H9 (cell line): Measurements from ENCODE around the gene SIN3B. TPM values are rescaled to one million over a fixed set of nuclear protein-coding genes. Genes with fewer than 3 reads are reported as not detected.

ENCODE experiments used
- DNase-seq: peaks from one replicate; pipeline ENCODE4 v3.0.0-alpha.2; 2017
- H2AFZ ChIP-seq: one replicate; pipeline ENCODE4 v1.6.1; 2013; ENCODE audit warnings: mild to moderate bottlenecking, low read length, control low read depth, moderate library complexity
- H2AK5ac ChIP-seq: 2 replicates; pipeline ENCODE4 v1.6.1; 2013; ENCODE audit warnings: low read length, control low read depth, mixed read lengths; ENCODE audit not compliant: insufficient read length
- H2BK120ac ChIP-seq: one replicate; pipeline ENCODE4 v1.6.1; 2013; ENCODE audit warnings: low read depth, mild to moderate bottlenecking, low read length, control low read depth, inconsistent platforms; ENCODE audit not compliant: poor library complexity, severe bottlenecking
- H2BK12ac ChIP-seq: 2 replicates; pipeline ENCODE4 v1.6.1; 2013; ENCODE audit warnings: low read length, control low read depth, mixed read lengths, low read depth; ENCODE audit not compliant: insufficient read length
- H2BK15ac ChIP-seq: 2 replicates; pipeline ENCODE4 v1.6.1; 2013; ENCODE audit warnings: low read depth, low read length, control low read depth
- H2BK20ac ChIP-seq: one replicate; pipeline ENCODE4 v1.6.1; 2013; ENCODE audit warnings: low read depth, mild to moderate bottlenecking, low read length, control low read depth, inconsistent platforms; ENCODE audit not compliant: poor library complexity, severe bottlenecking
- H2BK5ac ChIP-seq: 2 replicates; pipeline ENCODE4 v1.6.1; 2013; ENCODE audit warnings: low read length, control low read depth, mixed read lengths; ENCODE audit not compliant: insufficient read length
- H3K14ac ChIP-seq: 2 replicates; pipeline ENCODE4 v1.6.1; 2013; ENCODE audit warnings: low read length, control low read depth; ENCODE audit not compliant: insufficient read depth
- H3K18ac ChIP-seq: 2 replicates; pipeline ENCODE4 v1.6.1; 2013; ENCODE audit warnings: low read depth, mild to moderate bottlenecking, mixed read lengths, low read length, control low read depth; ENCODE audit not compliant: insufficient read length
- H3K23ac ChIP-seq: 2 replicates; pipeline ENCODE4 v1.6.1; 2013; ENCODE audit warnings: low read length, control low read depth, mixed read lengths, low read depth; ENCODE audit not compliant: insufficient read length
- H3K23me2 ChIP-seq: 2 replicates; pipeline ENCODE4 v1.6.1; 2013; ENCODE audit warnings: low read depth, mild to moderate bottlenecking, mixed read lengths, low read length, control low read depth; ENCODE audit not compliant: insufficient read length, poor library complexity, severe bottlenecking
- H3K27ac ChIP-seq: 2 replicates; pipeline ENCODE4 v1.5.1; 2013; ENCODE audit warnings: low read length, control low read depth, mixed read lengths, low read depth; ENCODE audit not compliant: insufficient read length
- H3K27me3 ChIP-seq: 2 replicates; pipeline ENCODE4 v1.6.1; 2013; ENCODE audit warnings: low read length, control low read depth, inconsistent platforms; ENCODE audit not compliant: insufficient read depth
- H3K4ac ChIP-seq: 2 replicates; pipeline ENCODE4 v1.6.1; 2013; ENCODE audit warnings: low read depth, mild to moderate bottlenecking, control low read depth, inconsistent platforms, low read length, moderate library complexity
- H3K4me1 ChIP-seq: 2 replicates; pipeline ENCODE4 v1.6.1; 2013; ENCODE audit warnings: low read length, control low read depth, inconsistent platforms; ENCODE audit not compliant: insufficient read depth
- H3K4me2 ChIP-seq: 2 replicates; pipeline ENCODE4 v1.6.1; 2013; ENCODE audit warnings: low read length, control low read depth, mixed read lengths; ENCODE audit not compliant: insufficient read length, insufficient read depth
- H3K56ac ChIP-seq: 2 replicates; pipeline ENCODE4 v1.6.1; 2013; ENCODE audit warnings: low read depth, mild to moderate bottlenecking, mixed read lengths, low read length, control low read depth; ENCODE audit not compliant: insufficient read length
- H3K79me1 ChIP-seq: 2 replicates; pipeline ENCODE4 v1.6.1; 2013; ENCODE audit warnings: low read depth, mild to moderate bottlenecking, moderate library complexity, low read length, control low read depth, inconsistent platforms; ENCODE audit not compliant: insufficient read depth, poor library complexity, severe bottlenecking
- H3K79me2 ChIP-seq: 2 replicates; pipeline ENCODE4 v1.6.1; 2013; ENCODE audit warnings: low read length, control low read depth, inconsistent platforms; ENCODE audit not compliant: insufficient read depth
- H3K9ac ChIP-seq: 2 replicates; pipeline ENCODE4 v1.6.1; 2013; ENCODE audit warnings: low read length, control low read depth, mixed read lengths; ENCODE audit not compliant: insufficient read length; ENCODE audit errors: extremely low read depth
- H3K9me3 ChIP-seq: one replicate; pipeline ENCODE4 v1.6.1; 2013; ENCODE audit warnings: low read depth, low read length, inconsistent platforms; ENCODE audit not compliant: control insufficient read depth
- H3T11ph ChIP-seq: one replicate; pipeline ENCODE4 v1.6.1; 2013; ENCODE audit warnings: mild to moderate bottlenecking, low read length, control low read depth, inconsistent platforms
- H4K20me1 ChIP-seq: one replicate; pipeline ENCODE4 v1.6.1; 2013; ENCODE audit not compliant: control insufficient read depth, insufficient read length, insufficient read depth
- H4K5ac ChIP-seq: 2 replicates; pipeline ENCODE4 v1.6.1; 2013; ENCODE audit warnings: low read depth, mild to moderate bottlenecking, mixed read lengths, low read length, control low read depth; ENCODE audit not compliant: insufficient read length
- H4K8ac ChIP-seq: replicated peaks from 2 replicates; pipeline ENCODE4 v1.6.1; 2013; ENCODE audit warnings: low read length, control low read depth, mixed read lengths, low read depth; ENCODE audit not compliant: insufficient read length
- H4K91ac ChIP-seq: 2 replicates; pipeline ENCODE4 v1.6.1; 2013; ENCODE audit warnings: low read depth, mild to moderate bottlenecking, moderate library complexity, mixed read lengths, low read length, control low read depth; ENCODE audit not compliant: insufficient read length
- H3K27ac Mint-ChIP-seq, 3 experiments: 2 replicates in 2 of 3; 3 replicates in 1 of 3; pipeline ENCODE4 v1.8.0; 2020 to 2021; ENCODE audit warnings: mixed read lengths in 3 of 3, mild to moderate bottlenecking in 1 of 3, moderate library complexity in 1 of 3
- H3K27me3 Mint-ChIP-seq: 2 replicates; pipeline ENCODE4 v1.8.0; 2021; ENCODE audit warnings: low read depth, mild to moderate bottlenecking, moderate library complexity, mixed read lengths
- H3K36me3 Mint-ChIP-seq, 3 experiments: 2 replicates in 2 of 3; 3 replicates in 1 of 3; pipeline ENCODE4 v1.8.0; 2020 to 2021; ENCODE audit warnings: low read depth in 3 of 3, mixed read lengths in 3 of 3; ENCODE audit not compliant: insufficient read depth in 1 of 3
- H3K4me1 Mint-ChIP-seq, 2 experiments: 2 replicates each; pipeline ENCODE4 v1.8.0; 2020; ENCODE audit warnings: mixed read lengths in 2 of 2
- H3K4me3 Mint-ChIP-seq, 2 experiments: 2 replicates in 1 of 2; 3 replicates in 1 of 2; pipeline ENCODE4 v1.8.0; 2020 to 2021; ENCODE audit warnings: mild to moderate bottlenecking in 2 of 2, mixed read lengths in 2 of 2, moderate library complexity in 1 of 2
- H3K9me3 Mint-ChIP-seq, 2 experiments: 2 replicates in 1 of 2; 3 replicates in 1 of 2; pipeline ENCODE4 v1.8.0; 2020; ENCODE audit warnings: mild to moderate bottlenecking in 2 of 2, mixed read lengths in 2 of 2, moderate library complexity in 1 of 2
- CTCF ChIP-seq: fragments of 200-600 bp; sonication (generic); conservative IDR thresholded peaks from 3 replicates; pipeline ENCODE4 v1.8.0; 2021; ENCODE audit warnings: antibody characterized with exemption, mild to moderate bottlenecking
- WGBS: extraction: QIAGEN DNeasy Blood & Tissue Kit; methylation state at CpG from one replicate; pipeline ENCODE4 v1.1.7; 2013; ENCODE audit warnings: missing lambda C conversion rate, low lambda C conversion rate, mixed read lengths; ENCODE audit not compliant: insufficient read length; ENCODE audit errors: extremely low coverage; 5-methylcytosine and 5-hydroxymethylcytosine counted together
- total RNA-seq: library from RNA; stranded (reverse); gene quantifications from 2 replicates; pipeline ENCODE4 v1.2.1, GENCODE V29; 2021

SIN3B gene
- total RNA-seq, 1 experiment from 2014 or later = 72.7 TPM

GRCh38 chr19:16886305-16886880 is 57.2 kb downstream of the SIN3B start:
- Mint-ChIP-seq H3K9me3 (peaks cover 17% of the 10 kb centered on the region in 2 experiments), H3K27me3 (peaks cover 5% of the 10 kb centered on the region; the same call in 1 of the 2 replicates), H3K27ac (no peak overlapping the region; a peak in 1 of 7 replicates), H3K4me3 (no peak overlapping the region), H3K36me3 (peaks cover 8 to 13% (median 13%) of the 10 kb centered on the region in 3 experiments), H3K4me1 (no peaks in the 10 kb centered on the region; a peak in 1 of 4 replicates)
- no peak overlapping the region for H3K14ac ChIP-seq
- DNase-seq = no peak
- H3K23ac ChIP-seq = no peak overlapping the region
- no peak overlapping the region for H3K9ac ChIP-seq
- no peak overlapping the region for H2BK12ac ChIP-seq
- H3K27ac ChIP-seq = no peak overlapping the region
- no peak overlapping the region for H2BK15ac ChIP-seq
- H3K4me1 ChIP-seq = no peaks in the 10 kb centered on the region
- no peak overlapping the region for H3K4ac ChIP-seq
- H3K79me1 ChIP-seq = no peaks in the 10 kb centered on the region
- TF ChIP-seq CTCF = no peak
- H2BK120ac ChIP-seq = no peak overlapping the region
- no peak overlapping the region for H4K8ac ChIP-seq
- no peak overlapping the region for H4K5ac ChIP-seq
- H2AK5ac ChIP-seq = no peak overlapping the region
- H2BK5ac ChIP-seq = no peak overlapping the region
- no peak overlapping the region for H3K18ac ChIP-seq
- H3K27me3 ChIP-seq = no peaks in the 10 kb centered on the region
- no peaks in the 10 kb centered on the region for H3K79me2 ChIP-seq
- H2AFZ ChIP-seq = no peak overlapping the region
- no peak overlapping the region for H3T11ph ChIP-seq
- WGBS = no CpG with 5 or more reads among the region's 20 CpGs
- no peak overlapping the region for H3K4me2 ChIP-seq
- H3K9me3 ChIP-seq = peaks cover 10% of the 10 kb centered on the region
- no peak overlapping the region for H3K56ac ChIP-seq
- H4K91ac ChIP-seq = no peak overlapping the region
- no peak overlapping the region for H2BK20ac ChIP-seq
- H3K23me2 ChIP-seq = no peaks in the 10 kb centered on the region
- no peaks in the 10 kb centered on the region for H4K20me1 ChIP-seq
